CD4-positive, alpha-beta T cell treated with Interleukin-15 for 4 hours (primary cell): ENCODE data around the gene ENTR1.
"Not testable (repeated sequence)": the region's sequence is repeated elsewhere in the genome, so short reads cannot be mapped to it uniquely, and the experiment has no call there.

Experiments used
- DNase-seq: peaks from one replicate; pipeline ENCODE4 v3.0.0-alpha.2; 2020; ENCODE audit warnings: low spot score

The ENTR1 gene

GRCh38 chr9:136419092-136419420, 8.6 kb upstream of the ENTR1 start:
- DNase-seq, result no peak

DNA sequence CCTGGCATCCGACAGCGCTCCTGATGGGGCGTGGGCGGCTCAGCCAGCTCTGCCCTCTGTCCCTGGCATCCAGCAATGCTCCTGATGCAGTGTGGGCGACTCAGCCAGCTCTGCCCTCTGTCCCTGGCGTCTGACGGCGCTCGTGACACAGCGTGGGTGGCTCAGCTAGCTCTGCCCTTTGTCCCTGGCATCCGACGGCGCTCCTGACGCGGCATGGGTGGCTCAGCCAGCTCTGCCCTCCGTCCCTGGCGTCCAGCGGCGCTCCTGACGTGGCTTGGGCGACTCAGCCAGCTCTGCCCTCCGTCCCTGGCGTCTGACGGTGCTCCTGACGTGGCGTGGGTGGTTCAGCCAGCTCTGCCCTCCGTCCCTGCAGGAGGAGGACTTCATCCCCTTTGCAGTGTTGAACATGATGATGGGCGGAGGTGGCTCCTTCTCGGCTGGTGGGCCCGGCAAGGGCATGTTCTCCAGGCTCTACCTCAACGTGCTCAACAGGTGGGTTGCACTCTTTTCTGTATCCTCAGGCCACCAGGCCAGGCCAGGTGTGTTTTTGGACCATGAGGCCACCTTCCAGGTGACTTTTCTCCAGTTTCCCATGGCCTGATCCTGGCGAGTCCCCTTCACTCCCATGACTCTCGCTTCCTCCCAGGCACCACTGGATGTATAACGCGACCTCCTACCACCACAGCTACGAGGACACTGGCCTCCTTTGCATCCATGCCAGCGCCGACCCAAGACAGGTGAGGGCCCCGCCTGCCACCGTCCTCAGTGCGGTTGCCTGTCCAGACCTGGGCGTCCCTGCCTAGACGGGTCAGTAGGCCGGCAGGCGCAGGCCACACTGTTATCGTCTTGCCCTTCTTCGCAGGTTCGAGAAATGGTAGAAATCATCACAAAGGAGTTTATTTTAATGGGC, 8.0 kb upstream of the ENTR1 start:
- no peak for DNase-seq

- DNase-seq, result no peak
Measured at GRCh38 chr9:136416914-136417313, 6.5 kb upstream of the ENTR1 start.

- no peak for DNase-seq
Measured at GRCh38 chr9:136416427-136416826, 6.0 kb upstream of the ENTR1 start.

- no peak for DNase-seq
Measured at GRCh38 chr9:136412962-136413361, 2.5 kb upstream of the ENTR1 start.

DNA sequence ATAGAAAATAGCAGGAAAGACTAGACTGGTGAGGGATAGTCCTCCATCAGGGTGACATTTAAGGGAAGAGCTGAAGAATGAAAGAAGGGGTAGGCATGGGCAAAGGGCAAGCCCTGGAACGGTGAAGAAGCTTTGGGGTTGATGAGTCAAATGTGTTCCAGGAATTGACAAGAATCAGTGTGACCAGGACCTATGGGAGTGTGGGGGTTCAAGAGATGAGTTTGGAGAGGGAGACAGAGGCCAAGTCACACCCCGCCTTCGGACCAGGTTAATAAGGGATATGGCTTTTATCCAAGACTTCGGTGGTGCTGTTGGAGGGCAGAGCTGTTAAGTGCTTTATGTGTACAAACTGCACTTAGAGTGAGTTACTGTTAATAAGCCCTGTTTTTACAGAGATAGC, 964 bp upstream of the ENTR1 start:
- DNase-seq, result no peak

DNA sequence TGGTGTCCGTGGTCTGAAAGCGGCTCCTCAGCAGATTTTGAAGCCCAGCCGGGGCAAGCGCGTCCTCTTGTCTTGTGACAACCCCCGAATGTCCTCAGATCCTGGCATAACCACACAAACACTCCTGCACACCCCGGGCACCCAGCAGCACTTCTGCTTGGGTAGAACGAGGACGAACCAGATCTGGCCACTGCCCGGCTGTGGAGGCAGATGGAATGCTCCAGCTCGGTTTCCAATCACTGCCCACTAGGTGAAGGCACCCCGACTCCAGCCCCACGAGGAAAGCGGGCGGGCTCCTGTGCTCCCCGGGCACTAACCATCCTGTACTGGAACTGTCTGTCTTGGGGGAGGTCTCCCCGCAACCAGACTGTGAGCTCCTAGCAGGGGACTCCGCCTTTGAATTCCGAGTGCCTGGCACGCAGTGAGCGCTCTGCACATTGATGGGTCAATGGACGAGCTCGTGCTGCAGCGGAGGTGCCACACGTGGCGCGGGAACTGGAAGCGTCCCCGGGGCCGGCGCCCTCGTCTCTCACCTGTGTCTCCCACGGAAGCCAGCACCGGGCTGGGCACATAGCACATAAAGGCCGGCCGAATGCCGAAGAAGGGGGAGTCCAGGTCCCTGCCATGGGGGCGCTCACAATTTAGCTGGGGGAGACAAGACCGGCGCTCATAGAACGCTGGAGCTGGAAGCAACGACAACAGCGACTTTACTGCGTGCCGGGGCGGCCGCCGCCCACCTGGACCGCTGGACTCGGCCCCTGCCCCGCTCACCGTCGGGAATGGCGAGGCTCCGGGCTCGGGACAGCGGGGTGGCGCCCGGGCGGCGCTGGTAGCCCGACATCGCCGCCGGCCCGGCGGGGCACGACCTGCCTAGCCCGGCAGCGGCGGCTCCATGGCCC, 608 bp downstream of the ENTR1 start:
- no peak for DNase-seq

DNA sequence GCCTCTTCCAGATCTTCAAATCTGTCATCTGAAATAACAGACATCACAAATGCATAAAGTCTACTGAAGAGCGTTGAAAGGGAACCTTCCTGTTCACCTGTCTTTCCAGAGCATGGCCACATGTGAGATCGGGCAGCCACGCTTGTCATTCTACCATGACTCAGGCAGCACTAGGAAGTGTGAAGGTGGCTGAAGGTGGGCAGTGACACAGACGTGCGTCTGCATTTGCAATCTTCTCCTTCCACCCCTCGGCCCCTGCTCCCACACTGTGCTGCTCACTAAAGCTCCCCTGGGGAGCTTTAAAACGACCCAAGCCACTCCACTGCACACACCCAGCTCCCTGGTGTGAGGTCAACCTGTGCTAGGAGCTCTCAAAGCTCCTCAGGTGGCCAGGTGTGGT, 2.5 kb downstream of the ENTR1 start:
- no peak for DNase-seq

DNA sequence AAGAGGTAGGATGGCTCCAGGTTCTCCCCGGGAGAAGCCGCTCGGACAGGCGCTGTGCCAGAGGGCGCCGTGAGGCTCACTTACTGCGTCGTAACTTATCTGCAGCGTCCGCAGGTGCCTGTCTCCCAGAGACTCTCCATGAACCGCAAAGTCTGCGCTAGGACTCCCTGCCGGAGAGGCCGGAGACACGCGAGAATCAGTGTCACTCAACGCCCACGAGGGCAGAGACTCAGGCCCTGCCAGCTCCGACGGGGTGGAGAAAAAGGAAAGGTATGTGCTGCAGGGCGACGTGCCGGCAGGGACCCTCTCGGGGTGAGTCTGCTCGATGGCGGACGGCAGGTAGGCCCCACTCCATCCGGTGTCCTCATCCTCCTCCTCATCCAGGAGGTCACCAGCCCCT, 3.4 kb downstream of the ENTR1 start:
- DNase-seq, result not testable (repeated sequence)

DNA sequence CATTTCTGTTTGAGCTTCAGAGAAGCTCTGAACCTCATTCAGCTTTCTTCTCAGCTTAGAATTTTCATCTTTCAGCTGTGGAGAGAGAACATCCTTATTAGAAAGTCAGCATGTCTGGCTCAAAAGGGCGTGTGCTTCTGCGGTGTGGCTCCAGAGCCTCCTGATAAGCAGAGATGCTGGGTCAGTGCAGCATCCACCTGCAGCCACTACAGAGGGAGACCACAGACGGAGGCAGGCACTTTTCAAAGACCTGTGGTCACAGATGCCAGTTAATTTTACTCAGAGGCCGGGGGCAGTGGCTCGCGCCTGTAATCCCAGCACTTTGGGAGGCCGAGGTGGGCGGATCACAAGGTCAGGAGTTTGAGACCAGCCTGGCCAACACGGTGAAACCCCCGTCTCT, 4.5 kb downstream of the ENTR1 start:
- not testable (repeated sequence) for DNase-seq

GRCh38 chr9:136405481-136405880, 4.9 kb downstream of the ENTR1 start:
- DNase-seq, result no peak

DNA sequence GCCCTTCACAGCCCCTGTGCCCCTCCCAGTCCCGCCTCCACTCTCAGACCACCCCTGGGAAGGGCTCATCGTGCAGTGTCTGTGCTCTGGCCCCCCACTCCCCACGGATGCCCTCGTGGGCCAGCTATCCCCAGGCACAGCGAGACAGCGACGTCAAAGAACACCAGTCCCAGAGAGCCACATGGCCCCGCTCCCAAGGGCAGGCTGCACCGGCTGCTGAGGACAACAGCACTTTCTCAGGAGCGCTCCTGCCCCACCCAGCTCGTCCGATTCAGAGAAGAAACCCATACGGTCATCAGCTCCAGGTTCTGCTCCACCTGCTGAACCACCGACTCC, 5.6 kb downstream of the ENTR1 start:
- DNase-seq, result no peak

DNA sequence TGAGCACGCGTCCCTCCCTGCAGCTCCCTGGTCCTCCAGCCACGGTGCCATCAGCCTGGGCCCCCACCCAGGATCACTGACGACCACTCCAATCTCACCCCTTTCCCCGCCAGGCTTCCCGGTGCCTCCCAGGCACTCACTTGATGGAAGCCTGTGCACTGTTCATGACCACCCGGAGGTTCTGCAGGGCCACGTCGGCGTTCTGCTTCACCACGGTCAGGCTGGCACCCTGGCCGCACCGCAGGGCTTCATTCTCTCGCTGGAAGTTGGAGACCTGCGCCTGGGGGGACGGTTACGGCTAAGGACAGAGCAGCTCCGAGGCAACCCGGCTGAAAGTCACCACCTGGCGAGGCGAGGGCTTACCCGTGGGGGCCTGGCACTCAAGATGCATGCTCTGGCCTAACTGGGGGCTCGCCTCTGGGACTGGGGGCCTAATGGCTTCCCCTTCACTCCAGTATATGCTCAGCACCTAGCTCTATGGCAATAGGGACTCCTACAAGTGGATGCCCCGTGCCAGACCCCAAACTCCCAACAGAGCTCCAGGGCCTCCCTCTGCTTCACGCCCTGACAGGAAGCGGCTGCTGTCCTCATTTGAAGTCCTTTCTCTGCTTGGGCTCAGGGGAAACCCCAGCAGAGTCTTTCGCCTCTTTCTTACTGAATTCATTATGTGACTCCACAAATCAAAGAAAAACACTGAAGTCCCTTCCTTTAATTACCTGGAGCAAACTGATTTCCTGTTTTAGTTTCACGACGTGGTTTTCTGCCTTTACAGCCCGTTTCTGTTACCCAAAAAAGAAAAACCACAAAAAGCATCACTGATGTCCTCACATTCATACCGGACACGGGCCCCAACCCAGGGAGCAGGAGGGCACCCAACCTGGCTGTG, 6.3 kb downstream of the ENTR1 start:
- DNase-seq, result peak; percentile 38

GRCh38 chr9:136403538-136403914, 6.9 kb downstream of the ENTR1 start:
- DNase-seq, result peak; percentile 89

DNA sequence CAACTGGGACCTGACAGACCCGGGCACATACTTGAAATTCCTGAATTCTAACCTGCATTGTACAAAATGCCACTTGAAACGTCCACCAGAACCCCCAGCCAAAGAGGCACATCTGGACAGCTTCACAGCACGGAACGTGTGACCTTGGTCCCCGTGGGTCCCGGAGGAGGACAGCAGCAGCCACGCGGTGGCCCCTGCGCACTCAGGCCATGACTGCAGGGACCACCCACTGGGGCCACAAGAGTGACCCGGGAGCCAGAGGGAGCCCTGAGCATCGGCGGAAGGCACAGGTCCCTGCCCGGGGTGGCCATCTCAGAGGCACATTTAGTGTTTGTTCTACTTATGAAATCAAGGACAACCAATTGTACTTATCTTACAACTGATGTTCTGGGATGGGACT, 8.3 kb downstream of the ENTR1 start:
- no peak for DNase-seq

DNA sequence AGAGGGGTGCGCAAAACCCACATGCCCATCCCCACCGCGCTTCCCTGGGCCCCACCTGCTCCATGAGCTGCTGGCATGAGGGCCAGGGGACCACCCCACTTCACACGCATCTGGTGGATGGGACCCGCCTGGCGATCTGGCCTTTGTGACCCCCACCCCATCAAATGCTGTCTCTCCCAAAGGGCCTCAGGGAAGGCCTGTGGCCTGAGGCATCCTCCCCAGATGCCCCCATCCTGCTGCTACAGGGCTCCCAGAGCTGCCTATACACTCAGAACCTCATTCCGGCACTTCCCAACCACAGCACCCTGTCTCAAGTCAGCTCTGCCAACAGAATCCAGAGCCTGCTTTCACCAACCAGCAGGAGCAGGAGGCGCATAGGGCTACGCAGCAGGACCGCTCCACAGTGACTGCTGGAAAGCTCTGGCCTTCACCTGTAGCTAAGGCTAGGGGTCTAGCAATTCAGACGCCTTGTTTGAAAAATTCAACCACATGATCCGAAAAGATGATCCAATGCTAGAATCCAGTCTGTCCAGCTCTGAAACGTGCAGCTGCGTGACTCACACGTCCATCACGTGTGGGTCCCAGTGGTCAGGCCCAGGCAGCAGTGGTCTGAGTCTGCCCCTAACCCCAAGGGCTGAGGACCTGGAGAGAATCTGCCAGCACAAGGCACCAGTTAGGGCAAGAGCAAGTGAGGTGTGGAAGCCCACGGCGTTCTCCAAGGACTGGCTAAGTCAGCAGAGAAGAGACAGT, 9.1 kb downstream of the ENTR1 start:
- no peak for DNase-seq

DNA sequence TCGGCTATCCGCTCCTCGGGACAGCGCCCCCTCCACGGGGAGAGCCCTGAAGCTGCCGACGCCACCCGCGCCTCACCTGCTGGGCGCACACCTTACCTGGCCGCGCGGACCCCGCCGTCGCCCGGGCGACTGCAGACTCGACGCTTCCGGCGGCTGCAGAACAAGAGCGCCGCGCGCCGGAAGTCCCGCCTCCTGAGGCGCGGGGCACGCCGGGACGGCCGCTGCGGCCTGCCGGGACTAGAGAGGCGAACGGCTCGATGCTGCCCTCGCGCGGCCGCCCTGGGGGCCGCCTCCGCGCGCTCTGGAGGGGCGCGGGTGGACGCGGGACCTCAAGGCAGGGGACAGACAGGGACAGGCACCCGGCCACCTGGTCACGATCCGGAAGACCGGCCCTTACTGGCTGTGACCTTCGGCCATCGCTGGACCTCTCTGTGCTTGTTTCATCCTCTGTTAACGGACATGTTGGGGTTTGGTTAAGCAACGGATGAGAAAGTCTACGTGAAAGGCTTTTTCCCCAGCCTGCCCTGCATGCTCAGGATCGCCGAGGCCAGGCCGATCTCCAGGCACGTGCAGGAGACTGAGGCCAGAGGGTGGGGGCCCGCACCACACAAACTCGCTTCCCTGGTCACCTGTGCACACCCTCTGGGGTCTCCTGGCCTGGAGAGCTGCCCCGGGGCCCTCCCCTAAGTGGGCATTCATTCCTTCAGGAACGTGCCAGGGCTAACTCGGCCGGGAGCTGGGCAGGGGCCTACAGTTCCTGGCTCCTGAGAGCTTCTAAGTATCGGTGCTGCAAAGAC, 10.2 kb downstream of the ENTR1 start, which contains the start of gene SNAPC4:
TSS of gene SNAPC4 (minus strand) at position 133 of the 797 bp plus-strand sequence. CDS start 1,742 bp downstream, outside the sequence.
- peak; percentile 87 for DNase-seq

- peak; percentile 26 for DNase-seq
Measured at GRCh38 chr9:136399176-136400037, 11.0 kb downstream of the ENTR1 start.

GRCh38 chr9:136398286-136398685, 12.1 kb downstream of the ENTR1 start:
- no peak for DNase-seq

DNA sequence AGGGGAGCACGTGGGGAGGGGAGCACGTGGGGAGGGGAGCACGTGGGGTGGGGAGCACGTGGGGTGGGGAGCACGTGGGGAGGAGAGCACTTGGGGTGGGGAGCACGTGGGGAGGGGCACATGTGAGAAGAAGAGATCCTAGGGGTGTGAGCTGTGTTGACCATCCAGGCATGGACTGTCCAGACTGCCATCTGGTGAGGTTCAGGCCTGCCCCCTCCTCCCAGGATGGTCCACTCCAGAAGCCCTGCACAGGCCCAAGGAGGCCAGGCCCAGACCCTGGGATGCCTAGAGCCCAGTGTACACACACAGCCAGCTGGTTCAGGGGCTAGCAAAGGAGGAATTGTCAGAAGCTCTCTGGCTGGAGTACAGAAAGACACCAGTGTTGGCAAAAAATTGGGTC, 12.8 kb downstream of the ENTR1 start:
- DNase-seq, result no peak
